Stimulated activated CD4-positive, alpha-beta T cell treated with anti-CD3 and anti-CD28 coated beads, Interleukin-15, amount 100 ng/mL, for 48 hours (primary cell): Measurements from ENCODE around the gene TREM2.

Source experiments
- DNase-seq, 2 donors: peaks; one replicate each; pipeline ENCODE4 v3.0.0-alpha.2; 2020; ENCODE audit warnings: low read depth in 2 of 2

TREM2 gene

DNA sequence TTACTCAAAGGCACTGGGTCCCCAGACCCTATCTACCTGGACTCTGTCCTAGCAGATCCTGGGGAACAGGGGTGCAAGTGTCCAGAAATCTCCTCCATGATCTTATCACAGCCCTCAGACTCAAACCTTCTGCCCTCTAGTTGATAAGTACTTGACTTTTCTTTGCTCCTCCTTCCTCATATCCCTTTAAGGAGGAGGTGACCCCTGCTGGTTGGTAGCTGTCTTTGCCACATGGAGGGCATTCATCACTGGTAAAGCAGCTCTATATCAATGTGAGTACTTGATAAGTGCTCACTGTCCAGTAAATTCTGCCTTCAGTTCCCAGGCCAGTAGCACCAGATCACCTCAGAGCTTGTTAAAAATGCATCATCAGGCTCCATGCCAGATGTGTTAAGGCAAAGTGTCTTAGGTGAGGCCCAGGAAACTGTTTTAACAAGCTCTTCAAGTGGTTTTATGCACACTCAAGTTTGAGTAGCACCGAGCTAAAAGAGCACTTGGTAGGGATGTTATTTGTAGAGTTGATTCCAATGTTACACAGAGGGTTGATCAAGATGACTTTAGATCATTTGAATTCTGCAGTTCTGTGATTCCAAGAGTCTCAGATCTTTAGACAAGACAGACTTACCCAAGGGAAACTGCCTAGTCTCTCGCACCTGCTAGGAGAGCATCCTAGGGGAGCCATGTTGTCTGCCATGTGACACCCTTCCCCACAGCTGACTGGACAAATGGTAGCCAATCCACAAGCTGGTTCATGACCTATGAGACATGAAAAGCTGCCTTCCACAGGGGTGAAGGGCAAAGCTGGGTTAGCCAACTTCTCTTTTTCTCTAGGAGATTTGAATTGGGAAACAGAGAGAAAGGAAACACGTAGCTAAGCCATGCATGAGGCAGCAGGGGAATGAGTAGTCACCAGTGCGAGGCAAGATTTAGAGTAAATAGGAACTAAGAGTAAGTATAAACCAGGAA, 19.4 kb upstream of the TREM2 start:
- peak; percentile 27 to 33 for DNase-seq

DNA sequence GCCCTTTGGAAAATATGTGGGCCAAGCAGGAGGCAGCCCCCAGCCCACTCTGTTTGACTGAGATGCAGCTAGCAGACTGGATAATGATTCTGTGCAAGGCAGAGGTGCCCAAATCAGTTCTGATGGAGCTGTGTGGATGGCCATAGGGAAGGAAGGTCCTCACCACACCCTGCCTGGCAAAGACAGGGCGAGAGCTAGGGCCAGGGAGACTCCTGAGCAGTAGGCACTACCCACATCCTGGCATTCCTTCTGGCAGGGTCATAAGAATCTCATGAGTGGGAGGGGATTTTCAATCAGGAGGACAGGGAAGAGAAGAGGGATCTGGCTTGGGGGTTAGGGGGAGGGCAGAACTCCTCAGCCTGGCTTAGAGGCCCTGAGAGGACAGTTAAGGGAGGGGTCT, 18.6 kb upstream of the TREM2 start:
- no peak for DNase-seq

DNA sequence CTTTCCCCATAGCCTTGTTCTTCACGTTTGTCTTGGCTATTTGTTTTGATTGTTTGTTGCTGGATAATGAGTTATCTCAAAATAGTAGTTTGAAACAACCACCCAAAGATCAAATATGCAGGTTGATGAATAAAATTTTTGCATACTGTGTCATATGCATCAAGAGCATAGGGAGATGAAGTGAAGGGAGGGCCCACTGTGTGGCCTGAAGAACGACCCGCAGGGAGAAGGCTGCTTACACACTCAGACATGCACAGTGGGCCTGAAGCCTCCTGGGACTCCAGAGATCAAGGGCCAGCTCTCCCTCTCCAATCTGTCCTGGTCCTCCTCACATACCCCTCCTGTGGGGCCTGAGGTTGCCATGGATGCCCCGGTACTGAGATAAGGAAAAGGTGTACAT, 16.2 kb upstream of the TREM2 start:
- no peak for DNase-seq

DNA sequence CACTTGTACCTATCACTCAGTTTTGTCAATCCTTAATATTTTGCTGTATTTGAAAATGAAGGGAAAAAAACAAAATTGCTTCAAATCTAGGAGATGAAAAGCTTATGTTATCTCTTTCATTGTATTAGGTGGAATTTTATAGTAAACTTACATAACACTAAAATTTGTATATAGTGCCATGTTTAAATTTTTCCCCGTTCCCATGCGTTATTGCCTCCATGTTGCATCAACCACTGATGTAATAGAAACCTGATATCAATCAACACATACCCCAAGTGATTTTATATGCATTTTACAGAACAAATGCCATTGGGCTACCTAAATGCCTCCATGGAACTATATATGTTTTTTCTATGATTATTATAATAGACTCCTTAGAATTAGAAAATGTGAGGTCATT, 14.8 kb upstream of the TREM2 start:
- no peak for DNase-seq

GRCh38 chr6:41177287-41177686, 14.4 kb upstream of the TREM2 start:
- DNase-seq = no peak

DNA sequence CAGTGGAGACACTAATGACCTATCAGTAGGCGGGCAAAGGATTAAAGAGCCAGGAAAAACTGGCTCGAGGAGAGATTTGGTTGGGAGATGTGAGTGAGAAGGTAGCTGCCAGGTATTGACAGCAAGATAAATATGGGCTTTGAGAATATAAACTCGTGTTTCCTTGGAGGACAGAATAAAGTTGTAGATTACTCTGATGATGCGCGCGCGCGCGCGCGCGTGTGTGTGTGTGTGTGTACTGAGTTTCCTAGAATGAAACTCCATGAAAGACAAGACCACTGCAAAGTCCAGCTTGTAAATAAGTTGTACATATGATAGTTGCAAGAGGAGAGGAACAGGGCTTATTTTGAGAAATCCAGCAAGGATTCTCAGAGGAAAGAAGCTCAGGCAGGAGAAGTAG, 13.3 kb upstream of the TREM2 start:
- DNase-seq = no peak

DNA sequence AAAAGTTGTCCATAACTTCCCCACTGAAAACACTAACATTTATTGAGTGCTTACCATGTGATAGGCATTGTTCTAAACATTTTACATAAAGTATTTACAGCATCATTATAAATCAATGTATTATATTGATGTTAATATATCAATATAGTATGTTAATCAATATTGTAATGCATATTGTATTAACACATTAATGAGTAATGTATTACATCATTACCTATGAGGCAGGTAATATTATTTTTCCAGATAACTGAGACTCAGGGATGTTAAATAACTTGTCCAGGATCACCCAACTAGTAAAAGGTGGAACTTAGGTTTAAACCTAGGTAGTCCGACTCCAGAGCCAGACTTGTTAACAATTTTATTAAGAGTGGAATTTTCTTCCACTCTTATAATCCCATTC, 12.2 kb upstream of the TREM2 start:
- DNase-seq = no peak

DNA sequence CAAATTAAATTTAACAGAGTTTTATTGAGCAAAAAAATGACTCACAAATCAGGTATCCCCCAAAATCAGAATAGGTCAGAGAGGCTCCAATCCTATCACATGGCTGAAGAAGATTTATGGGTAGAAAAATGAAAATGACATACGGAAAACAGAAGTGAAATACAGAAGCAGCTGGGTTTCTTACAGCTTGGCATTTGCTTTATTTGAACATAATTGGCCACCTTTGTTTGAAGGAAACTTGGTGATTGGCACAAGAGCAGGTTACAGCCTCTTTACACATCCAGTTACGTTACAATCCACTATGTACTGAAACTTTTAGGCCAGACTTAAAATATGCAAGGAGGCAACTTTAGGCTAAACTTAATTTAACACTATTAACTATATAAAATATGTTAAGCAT, 11.7 kb upstream of the TREM2 start:
- no peak for DNase-seq

DNA sequence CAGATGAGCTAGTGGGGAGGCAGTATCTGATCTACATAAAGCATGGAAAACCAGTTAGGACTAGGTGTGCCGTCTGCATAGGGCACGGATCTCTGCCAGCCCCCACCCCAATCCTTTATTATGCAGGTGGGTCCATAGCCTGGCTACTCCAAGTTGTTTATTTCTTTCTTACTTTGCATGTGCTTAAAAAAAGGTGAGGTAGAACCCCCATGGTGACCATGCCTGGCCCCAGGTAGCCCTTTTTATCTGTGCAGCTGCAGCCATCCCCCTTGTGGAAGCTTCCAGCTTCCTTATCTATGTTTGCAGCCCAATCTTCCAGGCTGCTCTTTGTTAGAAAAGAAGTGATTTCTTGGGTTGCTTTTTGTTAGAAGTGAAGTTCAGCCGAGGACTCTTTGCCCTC, 9.0 kb upstream of the TREM2 start:
- DNase-seq = no peak

DNA sequence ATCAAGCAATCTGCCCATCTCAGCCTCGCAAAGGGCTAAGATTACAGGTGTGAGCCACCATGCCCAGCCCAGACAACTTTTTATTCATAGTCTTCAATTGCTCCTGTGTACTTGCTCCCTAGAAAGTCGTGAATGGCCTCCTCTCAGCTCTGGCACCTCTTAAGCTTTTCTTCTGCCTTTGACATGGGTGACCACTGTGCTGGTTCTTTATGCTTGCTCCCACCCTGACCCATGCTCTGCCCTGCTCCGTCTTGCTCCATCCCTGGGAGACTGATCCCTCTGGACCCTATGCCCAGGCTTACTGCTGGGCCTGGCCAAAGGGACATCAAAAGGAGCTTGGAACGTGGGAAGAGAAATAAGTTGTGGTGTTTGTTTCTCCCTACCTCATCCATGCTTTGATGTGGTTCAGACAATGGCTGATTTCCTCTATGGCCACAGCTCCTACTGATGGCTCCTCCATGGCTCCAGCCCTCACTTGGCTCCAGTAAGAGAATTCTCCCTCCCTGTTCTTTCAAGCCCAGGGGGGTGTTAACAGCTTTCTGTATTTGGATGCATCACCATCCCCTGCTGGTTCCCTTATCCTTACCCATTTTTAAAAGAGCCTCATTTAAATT, 7.7 kb upstream of the TREM2 start:
- DNase-seq = no peak

GRCh38 chr6:41167173-41167963, 4.5 kb upstream of the TREM2 start:
- DNase-seq = no peak

DNA sequence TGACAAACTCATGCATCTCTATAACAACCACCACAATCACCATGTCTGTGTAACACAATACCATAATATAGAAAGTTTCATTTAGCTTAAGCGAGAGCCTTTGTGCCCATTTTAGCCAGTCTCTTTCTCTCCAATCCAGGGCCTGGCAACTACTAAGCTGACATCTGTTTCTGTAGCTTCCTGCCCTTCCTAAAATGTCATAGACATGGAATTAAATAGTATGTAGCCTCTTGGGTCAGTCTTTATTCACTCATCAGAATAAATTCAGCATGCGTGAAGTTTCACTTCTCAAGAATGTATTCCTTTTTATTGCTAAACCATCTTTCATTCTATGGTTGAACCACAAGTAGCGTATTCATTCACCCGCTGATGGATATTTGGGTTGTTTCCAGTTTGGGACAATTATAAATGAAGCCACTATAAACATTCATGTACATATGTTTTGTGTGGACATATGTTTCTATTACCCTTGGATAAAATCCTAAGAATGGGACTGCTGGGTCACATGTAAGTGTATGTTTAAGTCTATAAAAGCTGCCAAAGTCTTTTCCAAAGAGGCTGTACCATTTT, 1.7 kb upstream of the TREM2 start:
- no peak for DNase-seq

DNA sequence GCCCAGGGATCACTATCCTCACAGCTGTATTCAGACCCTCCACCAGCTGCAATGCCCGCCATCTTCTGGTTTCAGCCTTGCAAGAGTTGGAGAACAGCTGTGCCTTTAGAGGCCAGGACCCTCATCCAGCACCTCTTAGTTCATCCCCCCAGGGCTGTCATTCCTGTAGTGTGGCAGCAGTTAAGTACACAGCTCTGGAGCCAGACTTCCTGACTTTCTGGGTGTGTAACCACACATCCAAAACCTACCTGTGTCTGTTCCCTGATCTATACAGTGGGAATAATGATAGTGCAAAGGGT, 452 bp upstream of the TREM2 start:
- no peak for DNase-seq

DNA sequence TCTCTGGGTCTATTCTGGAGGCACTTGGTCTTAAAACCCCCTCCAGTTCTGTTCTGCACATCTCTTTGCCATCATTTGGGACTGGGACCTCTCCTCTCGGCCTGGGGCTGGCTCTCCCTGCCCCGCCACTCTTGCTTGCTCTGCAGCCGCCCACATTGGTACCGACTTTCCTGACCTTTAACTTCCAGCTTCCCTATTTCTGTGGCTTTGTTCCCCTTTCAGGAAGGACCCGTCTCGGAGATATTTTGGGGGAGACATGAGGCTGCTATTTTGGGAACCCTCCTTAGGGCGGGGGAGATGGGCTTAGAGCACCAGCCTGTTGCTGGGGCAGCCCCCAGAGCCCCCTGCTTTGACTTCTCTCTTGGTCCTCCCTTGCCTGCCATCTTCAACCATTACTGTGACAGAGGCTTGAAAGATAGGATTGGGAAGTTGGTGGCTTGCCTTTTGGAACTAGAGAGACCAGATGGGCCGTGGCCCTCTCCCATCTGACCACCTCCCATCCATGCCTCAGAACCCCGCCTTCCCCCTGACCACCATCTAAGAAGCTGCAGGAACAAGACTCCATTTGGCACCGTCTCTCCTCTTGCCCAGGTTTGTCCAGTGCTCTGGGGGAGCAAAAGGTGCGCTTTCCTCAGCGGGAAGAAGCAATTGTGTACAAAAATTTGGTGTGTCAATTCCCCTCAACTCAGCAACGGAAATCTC, 914 bp downstream of the TREM2 start:
- no peak for DNase-seq

DNA sequence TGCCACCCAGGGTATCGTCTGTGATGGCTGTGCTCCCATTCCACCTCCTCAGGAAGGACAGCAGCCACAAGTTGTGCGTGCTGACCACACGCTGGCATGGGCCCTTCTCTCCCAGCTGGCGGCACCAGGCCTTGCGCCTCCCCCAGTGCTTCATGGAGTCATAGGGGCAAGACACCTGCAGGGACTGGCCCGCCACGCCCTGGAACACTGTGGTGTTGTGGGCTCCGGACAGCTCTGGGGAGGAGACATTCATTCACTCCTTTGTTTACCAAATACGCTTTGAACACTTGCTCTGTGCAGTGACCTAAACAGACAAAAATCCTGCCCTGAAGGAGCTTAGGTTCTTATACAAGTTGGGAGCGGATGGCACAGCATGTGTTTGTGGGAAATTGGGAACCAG, 1.5 kb downstream of the TREM2 start:
- DNase-seq = no peak

- no peak for DNase-seq
Measured at GRCh38 chr6:41160933-41161332, 2.0 kb downstream of the TREM2 start.

- no peak for DNase-seq
Measured at GRCh38 chr6:41159415-41160082, 3.4 kb downstream of the TREM2 start.

DNA sequence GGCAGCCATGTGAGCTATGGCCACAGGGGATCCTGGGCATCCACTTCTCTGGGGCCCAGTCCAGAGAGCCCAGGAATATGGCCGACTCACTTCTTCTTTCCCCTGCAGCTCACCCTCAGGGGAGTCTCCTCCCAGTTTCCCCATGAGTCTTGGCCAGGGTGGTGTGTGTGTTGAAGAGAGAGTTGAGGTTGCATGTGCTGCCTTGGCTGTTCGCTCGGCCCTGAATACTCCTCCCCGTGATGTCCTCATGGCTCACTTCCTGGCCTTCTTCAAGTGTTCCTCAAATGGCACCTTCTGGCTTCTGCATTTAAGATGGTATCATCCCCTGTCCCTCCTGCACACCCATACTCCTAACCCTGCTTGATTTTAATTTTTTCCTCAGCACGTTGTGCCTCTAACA, 5.6 kb downstream of the TREM2 start:
- no peak for DNase-seq

- DNase-seq = no peak
Measured at GRCh38 chr6:41156771-41157170, 6.1 kb downstream of the TREM2 start.

- DNase-seq = no peak
Measured at GRCh38 chr6:41156001-41156400, 6.9 kb downstream of the TREM2 start.

- no peak for DNase-seq
Measured at GRCh38 chr6:41155132-41155805, 7.6 kb downstream of the TREM2 start.
